DMS114 treated with DMSO at 0.1 percent for 48 hours (cell line): Measurements from ENCODE around the gene AFG1L.
"Not testable (repeated sequence)": the region's sequence is repeated elsewhere in the genome, so short reads cannot be mapped to it uniquely, and the experiment has no call there.

Experiments used
- DNase-seq: peaks from one replicate; lab custom pipeline; 2025; ENCODE audit not compliant: unreplicated experiment; lab: John Stamatoyannopoulos, UW

The AFG1L gene

DNA sequence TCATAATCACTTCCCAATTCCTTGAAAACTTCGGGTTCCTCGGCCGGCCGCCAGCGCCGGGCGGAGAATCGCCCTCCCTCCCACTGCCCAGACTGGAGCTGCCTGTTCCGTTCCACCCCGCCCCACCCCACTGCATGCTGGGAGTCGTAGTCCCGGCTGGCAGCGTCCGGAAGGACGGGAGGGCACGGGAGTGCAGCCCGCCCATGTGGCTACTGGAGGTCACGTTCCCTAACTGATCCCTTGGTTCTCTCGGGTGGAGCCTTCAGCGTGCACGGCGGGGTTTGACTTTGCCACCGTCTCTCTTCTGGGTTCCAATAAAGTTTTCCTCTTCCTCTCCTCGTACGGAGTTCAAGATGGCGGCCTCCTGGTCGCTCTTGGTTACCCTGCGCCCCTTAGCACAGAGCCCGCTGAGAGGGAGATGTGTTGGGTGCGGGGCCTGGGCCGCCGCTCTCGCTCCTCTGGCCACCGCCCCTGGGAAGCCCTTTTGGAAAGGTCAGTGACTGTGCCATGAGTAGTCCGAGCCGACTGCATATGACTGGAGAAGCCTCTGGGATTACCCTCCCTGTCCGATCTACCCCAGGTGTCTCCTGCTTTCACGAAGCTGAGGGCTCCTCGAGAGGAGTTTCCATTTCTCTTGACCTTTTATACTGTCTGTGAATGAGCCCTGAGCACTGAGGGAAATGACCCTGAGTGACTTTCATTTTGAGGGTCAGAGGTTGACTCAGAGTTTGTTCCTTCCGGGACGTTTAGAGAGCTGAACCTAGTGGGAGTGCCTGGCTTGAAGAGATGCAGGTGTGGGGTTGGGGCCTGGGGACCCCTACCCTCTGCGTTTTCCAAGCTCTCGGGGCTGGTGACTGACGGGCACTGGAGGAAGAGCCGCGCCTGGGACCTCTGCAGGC, at the start of gene AFG1L:
AFG1L (plus strand) TSS at position 328 of the 899 bp plus-strand sequence; CDS start at position 354, 26 bp downstream.
- DNase-seq = peak; percentile 86

DNA sequence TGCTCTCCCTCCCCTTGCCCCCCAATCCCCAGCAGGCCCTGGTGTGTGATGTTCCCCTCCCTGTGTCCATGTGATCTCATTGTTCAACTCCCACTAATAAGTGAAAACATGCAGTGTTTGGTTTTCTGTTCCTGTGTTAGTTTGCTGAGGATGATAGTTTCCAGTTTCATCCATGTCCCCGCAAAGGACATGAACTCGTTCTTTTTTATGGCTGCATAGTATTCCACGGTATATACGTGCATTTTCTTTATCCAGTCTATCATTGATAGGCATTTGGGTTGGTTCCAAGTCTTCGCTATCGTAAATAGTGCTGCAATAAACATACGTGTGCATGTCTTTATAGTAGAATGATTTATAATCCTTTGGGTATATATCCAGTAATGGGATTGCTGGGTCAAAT, 49.8 kb upstream of the AFG1L start:
- not testable (repeated sequence) for DNase-seq

DNA sequence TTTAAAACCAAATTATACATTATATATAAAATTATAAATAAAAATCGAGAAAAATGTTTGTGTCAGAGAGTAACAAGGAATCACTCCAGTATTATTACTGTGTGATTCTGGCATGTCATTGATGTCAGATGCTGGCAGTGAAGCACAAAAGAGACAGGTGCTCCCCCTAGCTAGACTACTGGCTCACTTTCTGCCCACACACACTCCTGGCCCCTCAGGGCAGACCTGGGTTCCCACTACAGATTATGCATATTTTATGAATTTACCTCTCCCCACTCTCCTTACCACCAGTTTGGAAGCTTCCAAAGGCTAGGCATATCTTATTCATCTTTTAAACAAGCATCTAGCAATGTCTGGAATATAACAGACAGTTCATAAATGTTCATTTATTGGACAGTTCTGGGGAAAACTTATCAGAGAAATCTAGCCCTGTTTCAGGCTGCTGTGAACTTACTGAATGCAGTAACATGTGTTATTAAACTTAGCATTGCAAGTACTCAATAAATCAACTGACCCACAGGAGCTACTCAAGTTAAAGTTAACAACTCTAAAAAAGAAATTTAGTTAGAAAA, 46.8 kb upstream of the AFG1L start:
- no peak for DNase-seq

DNA sequence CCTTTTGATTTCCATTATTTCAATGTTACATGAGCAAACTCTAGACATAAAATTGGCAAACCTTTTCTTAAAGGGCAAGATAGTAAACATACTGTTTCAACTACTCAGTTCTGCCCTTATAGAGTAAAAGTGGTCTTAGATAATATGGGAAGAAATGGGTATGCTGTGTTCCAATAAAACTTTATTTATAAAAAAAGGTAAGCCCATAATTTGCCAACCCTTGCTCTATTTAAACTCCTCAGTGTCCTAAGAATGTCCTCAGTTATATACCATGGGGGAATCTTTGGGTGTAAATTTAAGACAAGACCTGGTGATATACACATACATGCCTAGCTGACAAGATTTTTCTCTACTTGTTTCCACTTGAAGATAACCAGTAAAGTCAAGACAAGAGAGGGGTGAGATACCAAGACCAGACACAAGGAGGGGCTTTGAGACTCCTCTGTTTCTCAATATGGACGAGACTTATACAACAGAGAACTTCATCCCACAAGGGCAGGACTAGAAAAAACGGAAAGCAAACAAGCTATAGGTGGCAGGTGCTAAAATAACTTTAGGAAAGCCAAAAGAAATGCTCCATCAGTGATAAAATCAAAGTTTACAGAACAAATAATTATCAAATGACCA, 44.5 kb upstream of the AFG1L start:
- DNase-seq = peak; percentile 14

DNA sequence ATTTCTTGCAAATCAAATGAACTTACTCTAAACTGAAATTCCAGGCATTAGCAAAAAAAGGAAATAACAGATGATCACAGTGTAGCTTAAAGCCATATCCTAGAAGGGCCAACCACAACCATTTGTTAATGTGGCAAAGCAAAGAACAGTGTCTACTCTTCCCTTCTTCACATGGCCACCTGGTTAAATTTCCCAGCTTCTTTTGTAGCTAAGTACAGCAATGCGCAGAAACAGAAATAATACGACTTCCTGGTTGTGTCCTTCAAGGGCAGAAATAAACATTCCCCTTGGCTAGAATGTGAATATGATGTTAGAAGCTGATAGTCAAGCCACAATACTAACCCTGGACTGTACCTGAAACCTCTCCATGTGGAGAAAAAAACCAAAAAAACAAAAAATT, 43.6 kb upstream of the AFG1L start:
- no peak for DNase-seq

DNA sequence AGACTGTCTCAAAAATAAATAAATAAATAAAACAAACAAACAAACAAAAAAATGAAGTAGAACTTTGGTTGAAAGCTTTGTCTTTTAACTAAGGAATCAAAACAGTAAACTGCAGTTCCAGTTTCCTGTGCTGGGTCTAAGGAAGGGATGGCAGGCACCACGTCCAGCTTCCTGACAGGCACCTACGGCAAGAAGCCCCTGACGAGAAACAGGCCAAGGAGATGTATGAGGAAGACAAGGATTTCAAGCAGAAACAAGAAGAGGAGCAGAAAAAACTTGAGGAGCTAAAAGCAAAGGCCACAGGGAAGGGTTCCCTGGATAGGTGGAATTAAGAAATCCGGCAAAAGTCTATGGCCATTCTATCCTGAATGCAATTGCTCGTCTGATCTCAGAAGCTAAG, 42.8 kb upstream of the AFG1L start:
- DNase-seq = no peak

DNA sequence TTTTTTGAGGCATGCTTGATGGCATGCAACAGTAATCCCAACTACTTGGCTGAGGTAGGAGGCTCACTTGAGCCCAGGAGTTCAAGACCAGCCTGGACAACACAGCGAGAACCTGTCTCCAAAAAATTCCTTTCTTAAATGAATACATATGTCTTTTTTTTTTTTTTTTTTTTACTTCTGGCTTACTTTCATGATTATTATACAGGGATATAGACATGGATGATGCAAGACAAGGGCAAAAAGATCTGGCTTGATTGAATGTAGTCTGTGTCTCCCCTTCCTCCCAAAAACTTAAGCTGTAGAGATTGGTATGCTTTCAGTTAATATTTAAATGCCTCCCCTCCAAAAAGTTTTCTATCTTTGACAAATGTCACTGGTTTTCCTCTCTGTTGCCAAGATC, 41.6 kb upstream of the AFG1L start:
- DNase-seq = no peak

DNA sequence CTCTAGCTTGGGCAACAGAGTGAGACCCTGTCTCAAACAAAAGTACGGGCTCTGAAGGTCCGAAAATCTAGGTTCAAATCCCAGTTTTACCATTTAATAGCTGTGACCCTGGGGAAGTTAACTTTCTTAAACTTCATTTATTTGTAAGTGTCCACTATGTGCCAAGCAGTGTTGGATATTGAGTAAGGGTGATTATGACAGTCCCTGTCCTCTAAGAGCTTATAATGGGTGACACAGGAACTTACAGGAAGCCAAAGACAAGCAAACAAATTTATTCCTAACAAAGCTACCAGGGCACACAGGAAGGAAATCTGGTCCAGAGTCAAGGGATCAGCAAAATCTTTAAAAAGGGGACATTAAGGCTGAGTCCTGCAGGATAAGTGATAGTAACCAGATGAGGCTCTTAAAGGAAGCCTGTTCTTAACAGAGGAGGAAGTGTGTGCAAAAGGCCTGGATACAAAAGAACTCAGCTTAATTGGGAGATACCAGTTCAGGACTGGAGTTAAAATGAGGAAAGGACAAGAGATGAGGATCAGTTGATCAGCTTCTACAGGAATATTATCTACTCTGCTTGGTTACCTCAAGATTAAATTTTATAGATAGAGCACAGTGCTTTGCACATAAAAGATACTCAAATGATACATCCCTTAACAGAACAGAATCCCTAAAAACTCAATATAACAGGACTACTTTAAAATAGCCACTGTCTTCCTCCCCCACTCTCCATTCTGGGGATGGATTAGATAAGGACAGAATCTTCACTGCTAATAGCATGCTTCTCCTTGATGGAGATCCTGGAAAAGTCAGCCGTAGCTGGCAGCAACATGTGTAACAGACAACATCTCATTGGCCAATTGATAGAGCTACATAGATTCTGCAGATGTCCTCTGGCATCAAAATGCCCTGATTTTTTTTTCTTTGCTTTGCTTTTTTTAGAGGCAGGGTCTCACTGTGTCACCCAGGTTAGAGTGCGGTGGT, 40.1 kb upstream of the AFG1L start:
- DNase-seq = no peak

DNA sequence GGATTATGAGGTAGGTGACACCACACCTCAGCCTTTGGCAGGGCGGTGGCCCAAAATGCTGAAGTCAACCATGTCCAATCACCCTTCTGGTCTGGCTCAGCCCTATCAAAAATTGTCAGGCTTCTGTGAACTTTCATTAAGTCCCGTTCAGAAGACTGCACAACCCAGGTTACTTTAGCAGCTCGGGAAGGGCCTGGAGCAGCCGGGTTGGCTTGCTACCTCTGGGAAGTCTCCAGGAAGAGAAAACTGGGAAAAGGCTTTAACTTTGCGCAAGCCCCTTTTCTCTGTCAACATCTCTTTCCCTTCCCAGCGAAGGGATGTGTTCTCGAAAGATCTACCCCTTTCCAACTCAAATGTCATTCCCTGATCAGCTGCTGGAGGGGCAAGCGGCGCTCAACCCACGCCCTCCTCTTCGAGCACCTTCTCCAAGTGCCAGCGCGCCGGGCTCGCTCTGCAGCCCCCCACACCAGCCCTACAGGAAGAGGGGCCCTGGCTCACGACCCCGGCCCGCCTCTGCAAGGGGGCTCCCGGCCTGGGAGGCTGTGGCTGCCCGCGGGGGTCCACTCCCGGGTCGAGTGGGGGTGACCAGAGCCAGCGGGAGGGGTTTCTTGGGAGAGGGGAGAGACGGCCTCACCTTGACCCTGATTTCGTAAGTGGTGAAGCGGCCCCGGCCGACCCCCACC, 34.6 kb upstream of the AFG1L start:
- DNase-seq = no peak

DNA sequence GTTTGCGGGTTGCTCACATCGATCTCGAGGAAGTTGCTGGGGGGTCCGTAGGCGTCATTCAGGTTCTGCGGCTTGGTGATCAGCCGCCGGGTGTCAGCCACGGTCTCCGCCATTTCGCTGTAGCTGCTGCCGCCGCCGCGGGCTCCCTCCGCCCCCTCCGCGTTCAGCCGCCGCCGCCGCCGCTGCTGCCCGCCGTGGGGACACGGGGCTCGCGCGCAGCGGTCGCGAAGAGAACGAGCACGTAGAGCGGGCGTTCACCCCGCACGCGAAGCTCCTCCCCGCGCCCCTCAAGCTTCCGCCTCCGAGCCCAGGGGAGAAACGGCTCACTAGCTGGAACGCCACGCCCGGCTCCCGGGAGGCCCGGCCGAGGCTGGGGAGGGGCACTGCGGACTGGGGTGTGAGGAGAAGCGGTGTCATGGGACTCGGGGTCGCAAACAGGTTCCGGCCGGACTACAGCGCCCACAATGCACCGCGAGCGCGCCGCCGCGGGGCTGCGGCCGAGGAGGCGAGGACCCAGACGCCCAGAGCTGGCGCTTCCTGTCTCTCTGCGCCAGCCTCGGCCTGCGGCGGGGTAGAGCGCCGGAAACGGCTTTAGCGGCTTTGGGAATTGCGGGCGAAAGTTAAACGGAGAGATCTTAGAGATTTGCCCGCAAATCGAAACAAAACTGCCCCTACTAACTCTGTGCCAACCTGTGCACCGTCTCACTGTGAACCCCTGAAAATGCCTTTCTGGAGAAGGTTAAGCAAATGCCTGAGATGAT, 33.9 kb upstream of the AFG1L start, which contains the start of gene SNX3:
SNX3 (minus strand) TSS at position 232 of the 761 bp plus-strand sequence; CDS start at position 113, 119 bp downstream.
- peak; percentile 86 for DNase-seq

DNA sequence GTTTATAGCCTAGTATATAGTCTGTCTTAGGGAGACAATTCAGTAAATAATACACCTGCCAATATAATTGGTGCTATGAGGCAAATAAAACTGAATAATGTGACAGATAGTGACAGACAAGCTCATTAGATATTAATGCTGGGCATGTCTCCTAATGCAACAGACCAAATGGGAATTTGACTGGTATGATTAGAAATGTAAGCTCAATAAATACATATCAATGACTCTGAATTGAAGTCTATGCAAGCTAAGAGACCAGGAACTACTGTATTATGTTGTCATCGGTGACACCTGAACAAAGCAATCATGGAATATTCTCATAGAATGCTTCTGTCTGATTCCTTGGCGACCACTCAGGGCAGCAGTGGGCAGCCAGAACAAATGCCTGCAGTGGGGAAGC, 31.5 kb upstream of the AFG1L start:
- no peak for DNase-seq

DNA sequence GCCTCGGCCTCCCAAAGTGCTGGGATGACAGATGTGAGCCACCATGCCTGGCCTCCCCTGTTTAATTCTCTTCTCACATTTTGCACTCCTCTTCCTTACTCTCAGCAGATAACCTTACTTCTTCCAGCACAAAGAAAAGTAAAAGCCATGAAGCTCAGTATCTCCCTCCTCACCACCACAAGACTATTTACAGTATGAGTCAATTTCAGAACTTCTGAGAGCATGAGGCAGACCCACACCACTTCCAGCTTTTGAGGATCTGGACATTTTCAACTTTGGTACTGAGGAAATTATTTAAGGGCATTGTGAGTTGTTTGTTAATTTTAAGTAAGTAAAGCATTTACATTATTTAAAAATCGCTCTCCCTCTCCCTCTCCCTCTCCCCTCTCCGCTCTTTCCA, 26.0 kb upstream of the AFG1L start:
- no peak for DNase-seq

DNA sequence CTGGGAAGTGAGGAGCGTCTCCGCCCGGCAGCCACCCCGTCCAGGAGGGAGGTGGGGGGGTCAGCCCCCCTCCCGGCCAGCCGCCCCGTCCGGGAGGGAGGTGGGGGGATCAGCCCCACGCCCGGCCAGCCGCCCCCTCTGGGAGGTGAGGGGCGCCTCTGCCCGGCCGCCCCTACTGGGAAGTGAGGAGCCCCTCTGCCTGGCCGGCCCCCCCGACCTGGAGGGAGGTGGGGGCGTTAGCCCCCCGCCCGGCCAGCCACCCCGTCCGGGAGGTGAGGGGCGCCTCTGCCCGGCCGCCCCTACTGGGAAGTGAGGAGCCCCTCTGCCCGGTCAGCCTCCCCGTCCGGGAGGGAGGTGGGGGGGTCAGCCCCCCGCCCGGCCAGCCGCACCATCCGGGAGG, 24.9 kb upstream of the AFG1L start:
- not testable (repeated sequence) for DNase-seq

DNA sequence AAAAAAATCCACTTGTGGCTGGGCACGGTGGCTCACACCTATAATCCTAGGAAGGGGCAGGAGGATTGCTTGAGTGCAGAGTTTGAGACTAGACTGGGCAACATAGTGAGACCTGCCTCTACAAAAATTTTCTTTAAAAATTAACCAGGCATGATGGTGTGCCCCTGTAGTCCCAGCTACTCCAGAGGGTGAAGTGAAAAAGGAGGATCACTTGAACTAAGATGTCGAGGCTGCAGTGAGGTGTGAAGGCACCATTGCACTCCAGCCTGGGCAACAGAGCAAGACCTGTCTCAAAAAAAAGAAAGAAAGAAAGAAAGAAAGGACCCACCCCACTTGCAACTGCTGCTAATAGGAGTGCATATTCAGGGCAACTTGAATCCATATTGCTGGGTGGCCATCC, 20.3 kb upstream of the AFG1L start:
- no peak for DNase-seq

DNA sequence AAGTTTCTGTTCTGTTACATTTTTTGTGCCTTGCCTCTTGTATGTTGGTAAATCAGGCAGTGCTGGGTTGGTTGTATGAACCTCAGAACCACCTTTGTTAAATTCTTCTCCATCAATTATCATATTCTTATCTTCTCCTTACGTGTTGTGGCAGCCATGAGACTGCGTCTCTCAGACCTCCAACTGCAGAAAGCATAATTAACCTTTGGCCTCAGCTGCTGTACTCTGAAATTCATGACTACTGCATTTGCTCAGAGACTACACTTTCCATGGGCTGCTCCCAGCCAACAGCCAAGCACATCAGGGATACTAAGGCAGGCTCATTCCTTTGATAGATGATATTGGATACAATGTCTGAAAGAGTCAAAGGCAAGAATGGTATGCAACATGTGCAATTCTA, 18.9 kb upstream of the AFG1L start:
- no peak for DNase-seq

DNA sequence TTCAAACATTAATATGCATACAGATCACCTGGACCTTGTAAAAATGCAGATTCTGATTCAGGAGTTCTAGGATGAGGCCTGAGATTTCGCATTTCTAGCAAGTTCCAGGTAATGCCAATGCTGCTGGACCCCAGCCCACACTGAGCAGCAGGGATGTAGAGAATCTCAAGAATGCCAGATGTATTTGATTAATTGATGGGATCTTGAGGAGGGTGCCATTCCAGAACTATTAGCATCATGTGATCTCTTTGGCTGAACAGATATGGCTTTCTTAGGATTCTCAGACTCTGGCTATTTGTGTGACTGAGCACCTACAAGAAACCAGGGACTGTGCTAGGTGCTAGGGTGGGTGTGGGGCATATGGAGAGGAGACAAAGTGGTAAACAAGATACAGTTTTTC, 17.6 kb upstream of the AFG1L start:
- no peak for DNase-seq

DNA sequence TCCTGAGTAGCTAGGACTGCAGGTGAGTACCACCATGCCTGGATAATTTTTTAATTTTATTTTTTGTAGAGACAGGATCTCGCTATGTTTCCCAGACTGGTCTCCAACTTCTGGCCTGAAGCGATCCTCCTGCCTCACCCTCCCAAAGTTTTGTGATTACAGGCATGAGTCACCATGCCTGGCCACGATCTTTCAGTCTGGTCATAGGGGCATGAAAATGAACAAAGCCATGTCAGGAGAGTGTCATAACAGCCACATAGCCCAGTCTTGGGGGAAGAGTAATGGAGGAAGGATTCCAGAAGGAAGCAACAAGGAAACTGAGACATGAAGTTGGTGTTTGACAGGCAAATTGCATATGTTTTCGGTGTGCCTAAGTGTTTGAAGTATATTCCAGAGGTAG, 17.0 kb upstream of the AFG1L start:
- DNase-seq = no peak

DNA sequence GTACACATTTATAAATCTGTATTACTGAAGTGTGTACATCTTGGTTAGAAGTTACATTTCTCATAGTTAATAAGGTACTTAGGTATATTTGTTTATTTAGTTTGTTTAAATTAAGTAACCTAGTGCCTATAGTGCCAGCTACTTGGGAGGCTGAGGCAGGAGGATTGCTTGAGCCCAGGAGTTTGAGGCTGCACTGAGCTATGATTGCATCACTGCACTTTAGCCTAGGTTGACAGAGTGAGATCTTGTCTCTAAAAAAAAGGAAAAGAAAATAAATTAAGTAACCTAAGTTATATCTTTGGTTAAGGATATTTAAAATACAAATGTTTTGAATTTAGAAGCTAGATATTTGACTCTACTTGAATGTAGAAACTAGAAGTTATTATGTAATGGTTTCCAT, 9.5 kb upstream of the AFG1L start:
- DNase-seq = no peak

DNA sequence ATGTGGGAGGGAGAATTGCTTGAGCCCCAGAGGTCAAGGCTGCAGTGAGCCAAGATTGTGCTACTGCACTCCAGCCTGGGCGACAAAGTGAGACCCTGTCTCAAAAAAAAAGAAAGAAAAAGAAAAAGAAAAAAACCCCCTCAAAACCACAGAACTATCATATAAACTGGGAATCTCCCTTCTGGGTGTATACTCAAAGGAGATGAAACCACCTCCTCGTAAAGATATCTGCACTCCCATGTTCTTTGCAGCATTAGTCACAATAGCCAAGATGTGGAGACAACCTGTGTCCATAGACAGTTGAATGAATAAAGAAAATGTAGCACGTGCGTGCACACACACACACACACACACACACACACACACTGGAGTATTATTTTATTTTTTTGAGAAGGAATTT, 8.5 kb upstream of the AFG1L start:
- DNase-seq = no peak

DNA sequence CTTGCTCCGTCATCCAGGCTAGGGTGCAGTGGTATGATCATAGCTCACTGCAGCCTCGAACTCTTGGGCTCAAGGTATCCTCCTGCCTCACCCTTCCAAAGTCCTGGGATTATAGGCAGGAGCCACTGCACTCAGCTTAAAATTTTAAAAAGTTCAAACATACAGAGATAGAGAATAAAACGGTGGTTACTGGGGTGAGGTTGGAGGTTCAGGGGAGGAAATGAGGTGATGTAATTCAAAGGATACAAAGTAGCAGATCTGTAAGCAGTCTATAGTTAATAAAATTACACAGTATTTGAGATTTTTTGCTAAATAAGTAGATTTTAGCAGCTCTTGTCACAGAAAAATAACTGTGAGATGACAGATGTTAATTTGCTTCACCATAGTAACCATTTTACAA, 7.5 kb upstream of the AFG1L start:
- DNase-seq = no peak
